AG10803 (cell line): ENCODE results near the gene TMPRSS11E.
"Not testable (repeated sequence)": the region's sequence is repeated elsewhere in the genome, so short reads cannot be mapped to it uniquely, and the experiment has no call there.

Experiments
- DNase-seq: peaks from one replicate; pipeline ENCODE4 v3.0.0; 2010; ENCODE audit warnings: low read depth
- H3K4me3 ChIP-seq: 2 replicates; pipeline ENCODE4 v1.5.1; 2011; ENCODE audit warnings: mild to moderate bottlenecking, low read length, control low read depth
- CTCF ChIP-seq: conservative IDR thresholded peaks from 2 replicates; pipeline ENCODE4 v1.5.1; 2011; ENCODE audit warnings: mild to moderate bottlenecking, low read length, control low read depth, inconsistent platforms

TMPRSS11E gene

GRCh38 chr4:68447201-68447600, at the start of gene TMPRSS11E:
TMPRSS11E (plus strand) TSS chr4:68447463; CDS start chr4:68447513, 50 bp downstream.
- no peak for TF ChIP-seq CTCF
- no peak for DNase-seq

GRCh38 chr4:68399306-68399705, 48.0 kb upstream of the TMPRSS11E start:
- H3K4me3 ChIP-seq = no peak overlapping the region
- DNase-seq = no peak
- TF ChIP-seq CTCF = no peak

More at GRCh38 chr4:68447201-68447600, at the start of gene TMPRSS11E:
- H3K4me3 ChIP-seq = no peak within 1 kb of the TSS

GRCh38 chr4:68401231-68401630, 46.0 kb upstream of the TMPRSS11E start:
- H3K4me3 ChIP-seq = no peak overlapping the region
- no peak for TF ChIP-seq CTCF
- no peak for DNase-seq

- H3K4me3 ChIP-seq = no peak overlapping the region
- DNase-seq = no peak
- TF ChIP-seq CTCF = no peak
Observed at GRCh38 chr4:68404153-68404552, 43.1 kb upstream of the TMPRSS11E start.

GRCh38 chr4:68405718-68406478, 41.4 kb upstream of the TMPRSS11E start:
- not testable (repeated sequence) for H3K4me3 ChIP-seq, DNase-seq

GRCh38 chr4:68406479-68406859, 40.8 kb upstream of the TMPRSS11E start:
- no peak for TF ChIP-seq CTCF
- DNase-seq = no peak
- no peak overlapping the region for H3K4me3 ChIP-seq

GRCh38 chr4:68407015-68407867, 40.0 kb upstream of the TMPRSS11E start:
- not testable (repeated sequence) for H3K4me3 ChIP-seq, DNase-seq

GRCh38 chr4:68407868-68408190, 39.4 kb upstream of the TMPRSS11E start:
- no peak overlapping the region for H3K4me3 ChIP-seq
- no peak for DNase-seq
- TF ChIP-seq CTCF = no peak
